Measurements from ENCODE around the gene NADSYN1.

- no peak for TF ChIP-seq POLR2A (IDR thresholded peaks at IDR 0.05; ENCODE audit: borderline replicate concordance, extremely low read depth, insufficient read depth, insufficient read length)
- no peak for TF ChIP-seq CTCF (IDR thresholded peaks at IDR 0.05 in 2 of 3, conservative IDR thresholded peaks at IDR 0.05 in 1 of 3; ENCODE audit: borderline replicate concordance in 1 of 3, insufficient read depth in 1 of 3, low read depth in 2 of 3, low read length in 2 of 3)
Measured at GRCh38 chr11:71485063-71485399, 32.0 kb downstream of the NADSYN1 start.

Measured in HCT116 (cell line).